K562 (cell line): ENCODE measurements around the gene UNC79. TPM values are rescaled to one million over a fixed set of nuclear protein-coding genes. Genes with fewer than 3 reads are reported as not detected.

ENCODE experiments used
- ATAC-seq: fragments of 200-7000 bp; cut with Tn5 transposase; 3 replicates; pipeline ENCODE4 v1.9.1; 2020; ENCODE audit warnings: moderate library complexity
- BruUV-seq: library from RNA; stranded (reverse); fragments of 400-500 nt; replicated peaks from 2 replicates; lab custom pipeline; 2021; lab: Mats Ljungman, UMichigan
- CTCF ChIA-PET: fragments of 300-600 bp; formaldehyde crosslinking; extraction: SDS; loops from one replicate; lab custom pipeline; 2021; ENCODE audit warnings: low intra/inter-chr PET ratio; lab: Yijun Ruan, JAX
- POLR2A ChIA-PET: fragments of 300-600, 350-650 bp; sonication (Branson Sonifier 250); formaldehyde crosslinking; extraction: SDS; loops from one replicate; lab custom pipeline; 2021; ENCODE audit warnings: antibody characterized with exemption, inconsistent platforms; lab: Yijun Ruan, JAX
- DNase-seq, 4 experiments: peaks; one replicate each; pipeline versions ENCODE4 v3.0.0 to v3.0.0-alpha.2; 2011 to 2018; ENCODE audit warnings: low spot score in 3 of 4, mixed read lengths in 3 of 4; ENCODE audit errors: extremely low read depth in 1 of 4
- FAIRE-seq: peaks from 2 replicates; lab custom pipeline; 2011; peaks lifted over from hg19 to GRCh38; lab: Jason Lieb, UNC
- H2AFZ ChIP-seq: 2 replicates; pipeline ENCODE4 v1.6.0; 2011; ENCODE audit warnings: low read depth, low read length, control low read depth, inconsistent platforms
- H3K27ac ChIP-seq: fragments of 200-600 bp; 3 replicates; pipeline ENCODE4 v1.8.0; 2011; ENCODE audit warnings: low read depth, mild to moderate bottlenecking, control low read depth, inconsistent platforms, low read length, moderate library complexity, mixed read lengths; ENCODE audit errors: extremely low read depth
- H3K27me3 ChIP-seq, 2 experiments: fragments of 300-600 bp in 1 of 2; 2 replicates in 1 of 2; 3 replicates in 1 of 2; pipeline versions ENCODE4 v1.6.0 to v1.8.0; 2011; ENCODE audit warnings: inconsistent platforms in 2 of 2, low read length in 2 of 2, mild to moderate bottlenecking in 1 of 2, mixed read lengths in 1 of 2, moderate library complexity in 1 of 2; ENCODE audit not compliant: control insufficient read depth in 2 of 2, insufficient read depth in 2 of 2
- H3K36me3 ChIP-seq: fragments of 300-600 bp; 3 replicates; pipeline ENCODE4 v1.8.0; 2011; ENCODE audit warnings: mild to moderate bottlenecking, low read length, inconsistent platforms; ENCODE audit not compliant: control insufficient read depth, insufficient read depth
- H3K4me1 ChIP-seq, 2 experiments: fragments of 200-600 bp in 1 of 2; replicated peaks in 1 of 2; 2 replicates in 1 of 2; 3 replicates in 1 of 2; pipeline versions ENCODE4 v1.5.1 to v1.8.0; 2011; ENCODE audit warnings: inconsistent platforms in 2 of 2, low read length in 2 of 2, mild to moderate bottlenecking in 1 of 2, mixed read lengths in 1 of 2, moderate library complexity in 1 of 2; ENCODE audit not compliant: control insufficient read depth in 2 of 2, insufficient read depth in 2 of 2
- H3K4me2 ChIP-seq: 2 replicates; pipeline ENCODE4 v1.6.1; 2011; ENCODE audit warnings: low read length, control low read depth, inconsistent platforms, mixed read lengths; ENCODE audit not compliant: insufficient read depth
- H3K4me3 ChIP-seq: fragments of 200-600 bp; sonication (generic), shearing (Covaris generic); 2 replicates; pipeline ENCODE4 v1.5.1; 2016; ENCODE audit warnings: control low read depth, inconsistent platforms
- H3K79me2 ChIP-seq: fragments of 200-600 bp; 3 replicates; pipeline ENCODE4 v1.8.0; 2011; ENCODE audit warnings: low read length, inconsistent platforms; ENCODE audit not compliant: control insufficient read depth, insufficient read depth
- H3K9ac ChIP-seq, 2 experiments: 2 replicates each; pipeline versions ENCODE4 v1.6.0 to v1.6.1; 2011; ENCODE audit warnings: low read depth in 2 of 2, low read length in 2 of 2, control low read depth in 1 of 2, inconsistent platforms in 1 of 2, mild to moderate bottlenecking in 1 of 2, mixed read lengths in 1 of 2; ENCODE audit not compliant: insufficient read depth in 1 of 2
- H3K9me1 ChIP-seq: one replicate; pipeline ENCODE4 v1.6.0; 2011; ENCODE audit warnings: inconsistent platforms, mild to moderate bottlenecking, low read length, moderate library complexity; ENCODE audit not compliant: control insufficient read depth, insufficient read depth
- H3K9me3 ChIP-seq: replicated peaks from 2 replicates; pipeline ENCODE4 v1.5.1; 2011; ENCODE audit warnings: low read depth, low read length, inconsistent platforms; ENCODE audit not compliant: control insufficient read depth, insufficient read depth
- H4K20me1 ChIP-seq: replicated peaks from 2 replicates; pipeline ENCODE4 v1.6.1; 2011; ENCODE audit warnings: low read length, inconsistent platforms, mixed read lengths; ENCODE audit not compliant: control insufficient read depth, insufficient read depth
- BDP1 ChIP-seq: IDR thresholded peaks from 3 replicates; pipeline ENCODE4 v1.6.1; 2011; ENCODE audit not compliant: insufficient read length, insufficient read depth
- CCAR2 ChIP-seq: fragments of 200-400 bp; formaldehyde crosslinking; IDR thresholded peaks from 2 replicates; pipeline ENCODE4 v1.6.1; 2017; ENCODE audit warnings: mild to moderate bottlenecking, low read depth, low read length
- GATAD2A ChIP-seq: fragments of 450-650 bp; IDR thresholded peaks from 2 replicates; pipeline ENCODE4 v1.6.1; 2017
- ILF3 ChIP-seq: fragments of 450-650 bp; IDR thresholded peaks from 2 replicates; pipeline ENCODE4 v1.6.1; 2018; ENCODE audit warnings: antibody characterized with exemption, mild to moderate bottlenecking, moderate library complexity, borderline replicate concordance
- KDM2B ChIP-seq: fragments of 250-450 bp; sonication (Bioruptor Pico); IDR thresholded peaks from 2 replicates; pipeline ENCODE4 v1.8.0; 2021; ENCODE audit warnings: mild to moderate bottlenecking, moderate library complexity
- MECOM ChIP-seq: fragments of 250-450 bp; sonication (Bioruptor Pico); IDR thresholded peaks from 2 replicates; pipeline ENCODE4 v1.8.0; 2022; ENCODE audit warnings: inconsistent platforms
- MYBL2 ChIP-seq, 2 experiments: fragments of 450-650 bp in 1 of 2; sonication (generic) in 1 of 2; formaldehyde crosslinking in 1 of 2; IDR thresholded peaks; 2 replicates each; pipeline versions ENCODE4 v1.6.1 to v1.8.1; 2017 to 2022; ENCODE audit warnings: borderline replicate concordance in 1 of 2, inconsistent platforms in 1 of 2, low read depth in 1 of 2, mild to moderate bottlenecking in 1 of 2, missing genetic modification reagents in 1 of 2, moderate library complexity in 1 of 2
- PHTF2 ChIP-seq: fragments of 250-450 bp; sonication (Bioruptor Pico); IDR thresholded peaks from 2 replicates; pipeline ENCODE4 v1.5.0; 2021; ENCODE audit warnings: mild to moderate bottlenecking
- POU5F1 ChIP-seq: fragments of 150-350 bp; IDR thresholded peaks from 2 replicates; pipeline ENCODE4 v1.6.1; 2014; ENCODE audit warnings: borderline replicate concordance, low read length, low read depth, mild to moderate bottlenecking; ENCODE audit not compliant: partially characterized antibody
- TCF3 ChIP-seq: sonication (generic); formaldehyde crosslinking; IDR thresholded peaks from 2 replicates; pipeline ENCODE4 v1.4.0; 2020; ENCODE audit warnings: mild to moderate bottlenecking, missing genetic modification reagents
- ZNF76 ChIP-seq: fragments of 250-450 bp; sonication (Bioruptor Pico); IDR thresholded peaks from 2 replicates; pipeline ENCODE4 v1.4.0; 2020; ENCODE audit warnings: mild to moderate bottlenecking, moderate library complexity, borderline replicate concordance
- ZSCAN29 ChIP-seq: fragments of 450-650 bp; IDR thresholded peaks from 2 replicates; pipeline ENCODE4 v1.6.1; 2017
- in situ Hi-C: fragments of 300-500 bp; cut with MboI; formaldehyde crosslinking; loops from 4 replicates; pipeline ENCODE4 v1.15.0; 2018; ENCODE audit warnings: inconsistent platforms, mixed read lengths
- intact Hi-C: fragments of 100-400 bp; cut with micrococcal nuclease; formaldehyde crosslinking; loops from 2 replicates; pipeline ENCODE4 v1.14.2; 2022
- polyA plus RNA-seq, 8 experiments: library from polyadenylated mRNA; depleted of rRNA in 4 of 8; stranded (reverse) in 5 of 8; unstranded in 3 of 8; fragments of >200 nt; fragmentation: Nextera tagmentation in 2 of 8; fragmentation: Illumina TruSeq in 1 of 8; extraction: Ambion mirVana in 2 of 8; extraction: Trizol in 1 of 8; gene quantifications; 2 replicates each; pipeline versions ENCODE4 v1.2.1 to v1.2.3, GENCODE V29; 2011 to 2014; ENCODE audit warnings: inconsistent platforms in 1 of 8, missing spikeins in 1 of 8
- total RNA-seq, 7 experiments: library from RNA; depleted of rRNA in 6 of 7; stranded (reverse); fragments of >200 nt in 6 of 7; fragmentation: Illumina TruSeq in 2 of 7; extraction: Trizol in 2 of 7; gene quantifications; 2 replicates each; pipeline versions ENCODE4 v1.2.1 to v1.2.3, GENCODE V29; 2011 to 2021; ENCODE audit warnings: low replicate concordance in 1 of 7
- TF ChIP-seq, protein P1 (sequence below): fragments of 250-450 bp; sonication (Bioruptor Pico); IDR thresholded peaks from 2 replicates; pipeline ENCODE4 v1.4.0; 2020; ENCODE audit warnings: mild to moderate bottlenecking, moderate library complexity
- TF ChIP-seq, protein P2 (sequence below): fragments of 450-650 bp; IDR thresholded peaks from 2 replicates; pipeline ENCODE4 v1.7.0; 2016; ENCODE audit warnings: borderline replicate concordance
- TF ChIP-seq, protein P3 (sequence below): sonication (generic); formaldehyde crosslinking; IDR thresholded peaks from 2 replicates; pipeline ENCODE4 v1.8.0; 2022; ENCODE audit warnings: mild to moderate bottlenecking, missing genetic modification reagents
- TF ChIP-seq, protein P4 (sequence below): fragments of 150-350 bp; IDR thresholded peaks from 2 replicates; pipeline ENCODE4 v1.6.1; 2014; ENCODE audit warnings: low read depth, mild to moderate bottlenecking, low read length, borderline replicate concordance

The UNC79 gene
- total and polyA plus RNA-seq, 9 of the 15 experiments (the other 6 are each of a cell fraction or from before 2014, with no cell fraction given): under 0.01 to 0.04 (median 0.01) TPM; not detected in 6

DNA sequence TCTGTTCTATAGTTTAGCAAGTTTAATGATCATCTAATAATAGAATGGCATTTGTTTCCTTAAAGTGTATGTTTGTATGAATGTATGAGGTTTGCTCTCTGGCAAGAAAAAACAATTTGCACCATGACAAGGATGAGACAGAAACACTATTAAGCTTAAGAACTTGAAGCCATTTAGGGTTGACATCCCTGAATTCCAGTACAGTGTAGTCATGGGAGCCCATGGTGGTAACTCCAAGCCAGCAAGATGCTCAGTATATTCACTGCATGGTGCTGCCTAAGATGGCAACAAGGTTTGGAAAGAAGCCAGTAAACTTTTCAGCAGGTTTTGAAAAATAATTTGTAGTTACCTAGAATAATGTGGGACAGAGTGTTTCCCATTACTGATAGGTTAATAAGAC is 198.9 kb downstream of the UNC79 start:
- no peak overlapping the region for H3K4me2 ChIP-seq
- no peak overlapping the region for H3K4me3 ChIP-seq
- H3K9me1 ChIP-seq: no peaks in the 10 kb centered on the region
- POLR2A ChIA-PET: no interaction called here
- no peaks in the 10 kb centered on the region for H3K27me3 ChIP-seq
- TF ChIP-seq MYBL2 (IDR thresholded peaks at IDR 0.05; ENCODE audit: low read depth) (no peak), MYBL2 (CRISPR knock-in tag; IDR thresholded peaks at IDR 0.05; ENCODE audit: borderline replicate concordance) (no peak), TCF3 (CRISPR knock-in tag) (no peak), MECOM (CRISPR knock-in tag) (no peak), KDM2B (CRISPR knock-in tag) (no peak), ILF3 (no peak), POU5F1 (no peak), ZNF76 (CRISPR knock-in tag) (no peak), BDP1 (no peak), PHTF2 (CRISPR knock-in tag) (no peak), GATAD2A (no peak), ZSCAN29 (no peak), CCAR2 (no peak)
- TF ChIP-seq, protein P1, sequence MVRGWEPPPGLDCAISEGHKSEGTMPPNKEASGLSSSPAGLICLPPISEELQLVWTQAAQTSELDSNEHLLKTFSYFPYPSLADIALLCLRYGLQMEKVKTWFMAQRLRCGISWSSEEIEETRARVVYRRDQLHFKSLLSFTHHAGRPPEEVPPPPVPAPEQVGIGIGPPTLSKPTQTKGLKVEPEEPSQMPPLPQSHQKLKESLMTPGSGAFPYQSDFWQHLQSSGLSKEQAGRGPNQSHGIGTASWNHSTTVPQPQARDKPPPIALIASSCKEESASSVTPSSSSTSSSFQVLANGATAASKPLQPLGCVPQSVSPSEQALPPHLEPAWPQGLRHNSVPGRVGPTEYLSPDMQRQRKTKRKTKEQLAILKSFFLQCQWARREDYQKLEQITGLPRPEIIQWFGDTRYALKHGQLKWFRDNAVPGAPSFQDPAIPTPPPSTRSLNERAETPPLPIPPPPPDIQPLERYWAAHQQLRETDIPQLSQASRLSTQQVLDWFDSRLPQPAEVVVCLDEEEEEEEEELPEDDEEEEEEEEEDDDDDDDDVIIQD: no peak
- TF ChIP-seq, protein P2, sequence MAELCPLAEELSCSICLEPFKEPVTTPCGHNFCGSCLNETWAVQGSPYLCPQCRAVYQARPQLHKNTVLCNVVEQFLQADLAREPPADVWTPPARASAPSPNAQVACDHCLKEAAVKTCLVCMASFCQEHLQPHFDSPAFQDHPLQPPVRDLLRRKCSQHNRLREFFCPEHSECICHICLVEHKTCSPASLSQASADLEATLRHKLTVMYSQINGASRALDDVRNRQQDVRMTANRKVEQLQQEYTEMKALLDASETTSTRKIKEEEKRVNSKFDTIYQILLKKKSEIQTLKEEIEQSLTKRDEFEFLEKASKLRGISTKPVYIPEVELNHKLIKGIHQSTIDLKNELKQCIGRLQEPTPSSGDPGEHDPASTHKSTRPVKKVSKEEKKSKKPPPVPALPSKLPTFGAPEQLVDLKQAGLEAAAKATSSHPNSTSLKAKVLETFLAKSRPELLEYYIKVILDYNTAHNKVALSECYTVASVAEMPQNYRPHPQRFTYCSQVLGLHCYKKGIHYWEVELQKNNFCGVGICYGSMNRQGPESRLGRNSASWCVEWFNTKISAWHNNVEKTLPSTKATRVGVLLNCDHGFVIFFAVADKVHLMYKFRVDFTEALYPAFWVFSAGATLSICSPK: no peak
- TF ChIP-seq, protein P3, sequence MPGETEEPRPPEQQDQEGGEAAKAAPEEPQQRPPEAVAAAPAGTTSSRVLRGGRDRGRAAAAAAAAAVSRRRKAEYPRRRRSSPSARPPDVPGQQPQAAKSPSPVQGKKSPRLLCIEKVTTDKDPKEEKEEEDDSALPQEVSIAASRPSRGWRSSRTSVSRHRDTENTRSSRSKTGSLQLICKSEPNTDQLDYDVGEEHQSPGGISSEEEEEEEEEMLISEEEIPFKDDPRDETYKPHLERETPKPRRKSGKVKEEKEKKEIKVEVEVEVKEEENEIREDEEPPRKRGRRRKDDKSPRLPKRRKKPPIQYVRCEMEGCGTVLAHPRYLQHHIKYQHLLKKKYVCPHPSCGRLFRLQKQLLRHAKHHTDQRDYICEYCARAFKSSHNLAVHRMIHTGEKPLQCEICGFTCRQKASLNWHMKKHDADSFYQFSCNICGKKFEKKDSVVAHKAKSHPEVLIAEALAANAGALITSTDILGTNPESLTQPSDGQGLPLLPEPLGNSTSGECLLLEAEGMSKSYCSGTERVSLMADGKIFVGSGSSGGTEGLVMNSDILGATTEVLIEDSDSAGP (CRISPR knock-in tag): no peak
- TF ChIP-seq, protein P4, sequence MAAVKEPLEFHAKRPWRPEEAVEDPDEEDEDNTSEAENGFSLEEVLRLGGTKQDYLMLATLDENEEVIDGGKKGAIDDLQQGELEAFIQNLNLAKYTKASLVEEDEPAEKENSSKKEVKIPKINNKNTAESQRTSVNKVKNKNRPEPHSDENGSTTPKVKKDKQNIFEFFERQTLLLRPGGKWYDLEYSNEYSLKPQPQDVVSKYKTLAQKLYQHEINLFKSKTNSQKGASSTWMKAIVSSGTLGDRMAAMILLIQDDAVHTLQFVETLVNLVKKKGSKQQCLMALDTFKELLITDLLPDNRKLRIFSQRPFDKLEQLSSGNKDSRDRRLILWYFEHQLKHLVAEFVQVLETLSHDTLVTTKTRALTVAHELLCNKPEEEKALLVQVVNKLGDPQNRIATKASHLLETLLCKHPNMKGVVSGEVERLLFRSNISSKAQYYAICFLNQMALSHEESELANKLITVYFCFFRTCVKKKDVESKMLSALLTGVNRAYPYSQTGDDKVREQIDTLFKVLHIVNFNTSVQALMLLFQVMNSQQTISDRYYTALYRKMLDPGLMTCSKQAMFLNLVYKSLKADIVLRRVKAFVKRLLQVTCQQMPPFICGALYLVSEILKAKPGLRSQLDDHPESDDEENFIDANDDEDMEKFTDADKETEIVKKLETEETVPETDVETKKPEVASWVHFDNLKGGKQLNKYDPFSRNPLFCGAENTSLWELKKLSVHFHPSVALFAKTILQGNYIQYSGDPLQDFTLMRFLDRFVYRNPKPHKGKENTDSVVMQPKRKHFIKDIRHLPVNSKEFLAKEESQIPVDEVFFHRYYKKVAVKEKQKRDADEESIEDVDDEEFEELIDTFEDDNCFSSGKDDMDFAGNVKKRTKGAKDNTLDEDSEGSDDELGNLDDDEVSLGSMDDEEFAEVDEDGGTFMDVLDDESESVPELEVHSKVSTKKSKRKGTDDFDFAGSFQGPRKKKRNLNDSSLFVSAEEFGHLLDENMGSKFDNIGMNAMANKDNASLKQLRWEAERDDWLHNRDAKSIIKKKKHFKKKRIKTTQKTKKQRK: no peak
- H3K4me1 ChIP-seq: no peaks in the 10 kb centered on the region
- intact Hi-C loops: no loop called here
- no peak for ATAC-seq
- no TSS peak for BruUV-seq
- FAIRE-seq: no peak
- no peaks in the 10 kb centered on the region for H4K20me1 ChIP-seq
- H3K36me3 ChIP-seq: no peaks in the 10 kb centered on the region
- CTCF ChIA-PET: no interaction called here
- no peaks in the 10 kb centered on the region for H3K9me3 ChIP-seq
- in situ Hi-C loops: no loop called here
- no peaks in the 10 kb centered on the region for H3K79me2 ChIP-seq
- H3K27ac ChIP-seq: no peak overlapping the region
- no peak for DNase-seq
- H3K9ac ChIP-seq: no peak overlapping the region
- no peak overlapping the region for H2AFZ ChIP-seq
